SK-N-SH treated with all-trans-retinoic acid at 6 μM for 48 hours (cell line): Measurements from ENCODE around the gene IFI27L1.

ENCODE experiments used
- BACH2 ChIP-seq: fragments of 250-450 bp; sonication (Bioruptor Pico); IDR thresholded peaks from 2 replicates; pipeline ENCODE4 v1.9.0; 2021; ENCODE audit warnings: mild to moderate bottlenecking, borderline replicate concordance
- CSRNP3 ChIP-seq: fragments of 250-450 bp; sonication (Bioruptor Pico); IDR thresholded peaks from 2 replicates; pipeline ENCODE4 v1.5.1; 2021; ENCODE audit warnings: mild to moderate bottlenecking, moderate library complexity
- PATZ1 ChIP-seq: fragments of 250-450 bp; sonication (Bioruptor Pico); IDR thresholded peaks from 2 replicates; pipeline ENCODE4 v1.8.0; 2020; ENCODE audit warnings: mild to moderate bottlenecking, moderate library complexity, borderline replicate concordance
- TOX ChIP-seq: fragments of 250-450 bp; sonication (Bioruptor Pico); IDR thresholded peaks from 2 replicates; pipeline ENCODE4 v1.8.0; 2021; ENCODE audit warnings: mild to moderate bottlenecking, moderate library complexity, borderline replicate concordance
- ZNF565 ChIP-seq: fragments of 450-650 bp; formaldehyde crosslinking; conservative IDR thresholded peaks from 2 replicates; pipeline ENCODE4 v1.5.0; 2020; ENCODE audit warnings: low read depth, mild to moderate bottlenecking, moderate library complexity
- ZNF8 ChIP-seq: fragments of 450-650 bp; formaldehyde crosslinking; IDR thresholded peaks from 2 replicates; pipeline ENCODE4 v1.5.0; 2020; ENCODE audit warnings: mild to moderate bottlenecking, moderate library complexity

- TF ChIP-seq PATZ1 (no peak), ZNF8 (CRISPR knock-in tag) (no peak), BACH2 (CRISPR knock-in tag) (no peak), TOX (no peak), ZNF565 (no peak), CSRNP3 (CRISPR knock-in tag) (no peak)
Observed at GRCh38 chr14:94097091-94097490, 16.0 kb downstream of the IFI27L1 start.
